Upper lobe of left lung (tissue), 6 donors: ENCODE data around the gene SPRED2. TPM values are rescaled to one million over a fixed set of nuclear protein-coding genes. Genes with fewer than 3 reads are reported as not detected.
A peak's percentile ranks its signal among the peaks of the same experiment; 100 is the strongest.

ENCODE experiments used
- ATAC-seq, 2 donors: fragments of 200-7000 bp; cut with Tn5 transposase; one replicate each; pipeline ENCODE4 v1.9.1; 2022; ENCODE audit warnings: mild to moderate bottlenecking in 2 of 2, moderate library complexity in 2 of 2; ENCODE audit not compliant: low FRiP score in 2 of 2
- DNase-seq, 2 donors: peaks; one replicate each; pipeline ENCODE4 v3.0.0-alpha.2; 2019 to 2020
- H3K27ac ChIP-seq, 4 donors: fragments of 200-600 bp; sonication (generic); one replicate each; pipeline ENCODE4 v1.5.1; 2016 to 2019
- H3K27me3 ChIP-seq, 4 donors: fragments of 200-600 bp; sonication (generic); one replicate each; pipeline ENCODE4 v1.5.1; 2017 to 2019
- H3K36me3 ChIP-seq, 4 donors: fragments of 200-600 bp; sonication (generic); one replicate each; pipeline ENCODE4 v1.5.1; 2016 to 2019
- H3K4me1 ChIP-seq, 4 donors: fragments of 200-600 bp; sonication (generic); one replicate each; pipeline ENCODE4 v1.5.1; 2018 to 2019
- H3K4me3 ChIP-seq, 4 donors: fragments of 200-600 bp; sonication (generic); one replicate each; pipeline ENCODE4 v1.5.1; 2017 to 2019; ENCODE audit warnings: mild to moderate bottlenecking in 2 of 4, moderate library complexity in 1 of 4
- H3K9me3 ChIP-seq, 4 donors: fragments of 200-600 bp; sonication (generic); one replicate each; pipeline ENCODE4 v1.5.1; 2018 to 2019
- CTCF ChIP-seq, 6 experiments: fragments of 450-650 bp in 4 of 6; fragments of 200-600 bp in 2 of 6; sonication (generic) in 2 of 6; IDR thresholded peaks; one replicate each; pipeline ENCODE4 v1.5.1; 2016 to 2019; ENCODE audit warnings: antibody characterized with exemption in 6 of 6
- EP300 ChIP-seq, 4 donors: sonication (generic); formaldehyde crosslinking; IDR thresholded peaks; one replicate each; pipeline ENCODE4 v1.5.1; 2017; ENCODE audit warnings: antibody characterized with exemption in 4 of 4, control low read depth in 2 of 4
- POLR2A ChIP-seq, 4 donors: fragments of 450-650 bp; IDR thresholded peaks; one replicate each; pipeline ENCODE4 v1.5.1; 2016 to 2017; ENCODE audit warnings: antibody characterized with exemption in 4 of 4, mild to moderate bottlenecking in 2 of 4
- POLR2AphosphoS5 ChIP-seq, 2 donors: sonication (generic); formaldehyde crosslinking; IDR thresholded peaks; one replicate each; pipeline ENCODE4 v1.5.1; 2017; ENCODE audit warnings: antibody characterized with exemption in 2 of 2
- WGBS, 2 donors: methylation state at CpG; one replicate each; pipeline ENCODE4 v1.1.5; 2017 to 2018; 5-methylcytosine and 5-hydroxymethylcytosine counted together
- total RNA-seq, 6 donors: library from RNA; depleted of rRNA in 4 of 6; stranded (reverse); fragments of >200 nt in 4 of 6; gene quantifications; one replicate each; pipeline versions ENCODE4 v1.1.0 to v1.2.1, GENCODE V29; 2016 to 2021
- donor health status: DM: no; HTN: no; CAD: no; lungs with moderate emphysema.
- donor health status: DM: no; HTN: yes; CAD: no; lungs with severe emphysema.

The SPRED2 gene
- total RNA-seq, 6 donors from 2014 or later: 15.7 to 53.0 (median 38.1) TPM

GRCh38 chr2:65364986-65365733 is 67.2 kb downstream of the SPRED2 start:
- Histone ChIP-seq H3K4me3 (no peak overlapping the region), H3K4me1 (peaks cover 21 to 34% (median 24%) of the 10 kb centered on the region in 4 donors), H3K27ac (no peak overlapping the region), H3K27me3 (no peaks in the 10 kb centered on the region), H3K9me3 (no peaks in the 10 kb centered on the region), H3K36me3 (no peaks in the 10 kb centered on the region)
- ATAC-seq (no peak), DNase-seq (no peak)
- TF ChIP-seq CTCF (IDR thresholded peaks at IDR 0.05) (no peak), EP300 (IDR thresholded peaks at IDR 0.05) (no peak), POLR2A (IDR thresholded peaks at IDR 0.05) (no peak), POLR2AphosphoS5 (IDR thresholded peaks at IDR 0.05) (no peak)
- 76 to 80% methylated on average over 2 of the region's 2 CpGs for WGBS, 2 donors

- no peak overlapping the region for H3K27ac ChIP-seq
- H3K36me3 ChIP-seq: no peaks in the 10 kb centered on the region
- no peak overlapping the region for H3K4me3 ChIP-seq
- no peak for DNase-seq
- ATAC-seq: no peak
- peaks cover 27 to 37% (median 29%) of the 10 kb centered on the region in 4 donors for H3K4me1 ChIP-seq
- no peaks in the 10 kb centered on the region for H3K27me3 ChIP-seq
- TF ChIP-seq EP300 (IDR thresholded peaks at IDR 0.05) (no peak), POLR2A (IDR thresholded peaks at IDR 0.05) (no peak), POLR2AphosphoS5 (IDR thresholded peaks at IDR 0.05) (no peak), CTCF (IDR thresholded peaks at IDR 0.05) (no peak)
- 94 to 96% methylated on average over 6 of the region's 6 CpGs for WGBS, 2 donors
- no peaks in the 10 kb centered on the region for H3K9me3 ChIP-seq
Observed at GRCh38 chr2:65363879-65364666, 68.3 kb downstream of the SPRED2 start.

GRCh38 chr2:65361623-65362022 is 70.8 kb downstream of the SPRED2 start:
- Histone ChIP-seq H3K4me3 (no peak overlapping the region), H3K4me1 (peaks cover 18 to 36% (median 29%) of the 10 kb centered on the region in 4 donors), H3K36me3 (no peaks in the 10 kb centered on the region), H3K27me3 (no peaks in the 10 kb centered on the region), H3K9me3 (no peaks in the 10 kb centered on the region), H3K27ac (no peak overlapping the region)
- no peak for DNase-seq
- TF ChIP-seq POLR2AphosphoS5 (IDR thresholded peaks at IDR 0.05): no peak
- TF ChIP-seq POLR2A (IDR thresholded peaks at IDR 0.05): no peak
- no peak for TF ChIP-seq EP300 (IDR thresholded peaks at IDR 0.05)
- TF ChIP-seq CTCF (IDR thresholded peaks at IDR 0.05): no peak
- ATAC-seq: peak in 1 of 2 donors; percentile 48
- WGBS, 2 donors: 79 to 94% methylated on average over 3 of the region's 3 CpGs

GRCh38 chr2:65360441-65360840 is 72.0 kb downstream of the SPRED2 start:
- Histone ChIP-seq H3K27ac (no peak overlapping the region), H3K9me3 (no peaks in the 10 kb centered on the region), H3K36me3 (no peaks in the 10 kb centered on the region), H3K4me1 (peaks cover 13 to 26% (median 20%) of the 10 kb centered on the region in 4 donors), H3K27me3 (no peaks in the 10 kb centered on the region), H3K4me3 (no peak overlapping the region)
- ATAC-seq (no peak), DNase-seq (no peak)
- WGBS, 2 donors: 71 to 79% methylated on average over 6 of the region's 6 CpGs
- TF ChIP-seq POLR2AphosphoS5 (IDR thresholded peaks at IDR 0.05): no peak
- no peak for TF ChIP-seq CTCF (IDR thresholded peaks at IDR 0.05)
- TF ChIP-seq EP300 (IDR thresholded peaks at IDR 0.05): no peak
- TF ChIP-seq POLR2A (IDR thresholded peaks at IDR 0.05): no peak
